ENCODE data around the gene TBC1D19. TPM values are rescaled to one million over a fixed set of nuclear protein-coding genes. Genes with fewer than 3 reads are reported as not detected.

Gene TBC1D19
- total RNA-seq, 1 donor from 2014 or later = 4.5 TPM

- Mint-ChIP-seq H3K36me3 (ENCODE audit: low read depth) (no peaks in the 10 kb centered on the region), H3K27me3 (ENCODE audit: low read depth) (no peaks in the 10 kb centered on the region)
- intact Hi-C loops (cut with micrococcal nuclease) = no loop called here
Observed at GRCh38 chr4:26782168-26782829, 198.4 kb downstream of the TBC1D19 start.

GRCh38 chr4:26782830-26783202, 198.9 kb downstream of the TBC1D19 start:
- Mint-ChIP-seq H3K4me1 (ENCODE audit: low read depth) (peaks cover 3% of the 10 kb centered on the region), H3K9me3 (no peaks in the 10 kb centered on the region), H3K4me3 (ENCODE audit: low read depth) (no peak overlapping the region), H3K27ac (no peak overlapping the region), H3K36me3 (ENCODE audit: low read depth) (no peaks in the 10 kb centered on the region), H3K27me3 (ENCODE audit: low read depth) (no peaks in the 10 kb centered on the region)
- intact Hi-C loops (cut with micrococcal nuclease) = no loop called here
- DNase-seq (ENCODE audit: low spot score) = no peak

More at GRCh38 chr4:26782168-26782829, 198.4 kb downstream of the TBC1D19 start:
- peaks cover 1% of the 10 kb centered on the region for H3K4me1 Mint-ChIP-seq (ENCODE audit: low read depth)
- H3K4me3 Mint-ChIP-seq (ENCODE audit: low read depth) = no peak overlapping the region
- no peak for DNase-seq (ENCODE audit: low spot score)
- H3K9me3 Mint-ChIP-seq = no peaks in the 10 kb centered on the region
- H3K27ac Mint-ChIP-seq = no peak overlapping the region

GRCh38 chr4:26784207-26784865, 200.5 kb downstream of the TBC1D19 start:
- Mint-ChIP-seq H3K27ac (no peak overlapping the region), H3K9me3 (peaks cover 2% of the 10 kb centered on the region), H3K4me3 (ENCODE audit: low read depth) (no peak overlapping the region), H3K27me3 (ENCODE audit: low read depth) (no peaks in the 10 kb centered on the region), H3K36me3 (ENCODE audit: low read depth) (peaks cover 2% of the 10 kb centered on the region), H3K4me1 (ENCODE audit: low read depth) (peaks cover 12% of the 10 kb centered on the region)
- intact Hi-C loops (cut with micrococcal nuclease) = no loop called here
- no peak for DNase-seq (ENCODE audit: low spot score)

- Mint-ChIP-seq H3K27ac (no peak overlapping the region), H3K36me3 (ENCODE audit: low read depth) (peaks cover 3% of the 10 kb centered on the region), H3K9me3 (peaks cover 7% of the 10 kb centered on the region), H3K4me3 (ENCODE audit: low read depth) (no peak overlapping the region), H3K27me3 (ENCODE audit: low read depth) (no peaks in the 10 kb centered on the region), H3K4me1 (ENCODE audit: low read depth) (peaks cover 12% of the 10 kb centered on the region)
- intact Hi-C loops (cut with micrococcal nuclease) = no loop called here
- DNase-seq (ENCODE audit: low spot score) = no peak
Observed at GRCh38 chr4:26785312-26785711, 201.4 kb downstream of the TBC1D19 start.

GRCh38 chr4:26785810-26786209, 201.9 kb downstream of the TBC1D19 start:
- H3K9me3 Mint-ChIP-seq = peaks cover 7% of the 10 kb centered on the region
- peaks cover 3% of the 10 kb centered on the region for H3K36me3 Mint-ChIP-seq (ENCODE audit: low read depth)
- DNase-seq (ENCODE audit: low spot score) = no peak
- no peak overlapping the region for H3K4me3 Mint-ChIP-seq (ENCODE audit: low read depth)
- H3K27me3 Mint-ChIP-seq (ENCODE audit: low read depth) = no peaks in the 10 kb centered on the region
- no peak overlapping the region for H3K27ac Mint-ChIP-seq
- H3K4me1 Mint-ChIP-seq (ENCODE audit: low read depth) = peaks cover 12% of the 10 kb centered on the region
- intact Hi-C loops (cut with micrococcal nuclease) = no loop called here

- Mint-ChIP-seq H3K4me1 (ENCODE audit: low read depth) (peaks cover 12% of the 10 kb centered on the region), H3K4me3 (ENCODE audit: low read depth) (no peak overlapping the region), H3K36me3 (ENCODE audit: low read depth) (peaks cover 3% of the 10 kb centered on the region), H3K27ac (no peak overlapping the region), H3K27me3 (ENCODE audit: low read depth) (no peaks in the 10 kb centered on the region), H3K9me3 (peaks cover 7% of the 10 kb centered on the region)
- DNase-seq (ENCODE audit: low spot score) = no peak
- intact Hi-C loops (cut with micrococcal nuclease) = no loop called here
Observed at GRCh38 chr4:26786916-26787315, 203.0 kb downstream of the TBC1D19 start.

- Mint-ChIP-seq H3K36me3 (ENCODE audit: low read depth) (peaks cover 3% of the 10 kb centered on the region), H3K27ac (no peak overlapping the region), H3K27me3 (ENCODE audit: low read depth) (no peaks in the 10 kb centered on the region), H3K4me1 (ENCODE audit: low read depth) (peaks cover 12% of the 10 kb centered on the region), H3K9me3 (peaks cover 7% of the 10 kb centered on the region), H3K4me3 (ENCODE audit: low read depth) (no peak overlapping the region)
- intact Hi-C loops (cut with micrococcal nuclease) = no loop called here
- no peak for DNase-seq (ENCODE audit: low spot score)
Observed at GRCh38 chr4:26787461-26788340, 203.8 kb downstream of the TBC1D19 start.

GRCh38 chr4:26788341-26788733, 204.5 kb downstream of the TBC1D19 start:
- Mint-ChIP-seq H3K27ac (no peak overlapping the region), H3K4me3 (ENCODE audit: low read depth) (no peak overlapping the region), H3K36me3 (ENCODE audit: low read depth) (peaks cover 3% of the 10 kb centered on the region), H3K27me3 (ENCODE audit: low read depth) (no peaks in the 10 kb centered on the region), H3K9me3 (peaks cover 7% of the 10 kb centered on the region), H3K4me1 (ENCODE audit: low read depth) (peaks cover 12% of the 10 kb centered on the region)
- no peak for DNase-seq (ENCODE audit: low spot score)
- intact Hi-C loops (cut with micrococcal nuclease) = no loop called here

- intact Hi-C loops (cut with micrococcal nuclease) = no loop called here
- H3K27ac Mint-ChIP-seq = no peak overlapping the region
- DNase-seq (ENCODE audit: low spot score) = no peak
Observed at GRCh38 chr4:26789208-26789607, 205.3 kb downstream of the TBC1D19 start.

GRCh38 chr4:26791346-26791745, 207.5 kb downstream of the TBC1D19 start:
- H3K27ac Mint-ChIP-seq = no peak overlapping the region
- intact Hi-C loops (cut with micrococcal nuclease) = no loop called here
- H3K4me3 Mint-ChIP-seq (ENCODE audit: low read depth) = no peak overlapping the region
- DNase-seq (ENCODE audit: low spot score) = no peak
- peaks cover 3% of the 10 kb centered on the region for H3K36me3 Mint-ChIP-seq (ENCODE audit: low read depth)
- H3K4me1 Mint-ChIP-seq (ENCODE audit: low read depth) = peaks cover 11% of the 10 kb centered on the region
- peaks cover 7% of the 10 kb centered on the region for H3K9me3 Mint-ChIP-seq
- peaks cover 9% of the 10 kb centered on the region for H3K27me3 Mint-ChIP-seq (ENCODE audit: low read depth)

More at GRCh38 chr4:26789208-26789607, 205.3 kb downstream of the TBC1D19 start:
- Mint-ChIP-seq H3K4me1 (ENCODE audit: low read depth) (peaks cover 12% of the 10 kb centered on the region), H3K27me3 (ENCODE audit: low read depth) (peaks cover 2% of the 10 kb centered on the region), H3K36me3 (ENCODE audit: low read depth) (peaks cover 3% of the 10 kb centered on the region), H3K9me3 (peaks cover 7% of the 10 kb centered on the region), H3K4me3 (ENCODE audit: low read depth) (no peak overlapping the region)

- H3K36me3 Mint-ChIP-seq (ENCODE audit: low read depth) = peaks cover 3% of the 10 kb centered on the region
- intact Hi-C loops (cut with micrococcal nuclease) = no loop called here
- H3K27ac Mint-ChIP-seq = no peak overlapping the region
- H3K27me3 Mint-ChIP-seq (ENCODE audit: low read depth) = peaks cover 9% of the 10 kb centered on the region
- no peak overlapping the region for H3K4me3 Mint-ChIP-seq (ENCODE audit: low read depth)
- H3K4me1 Mint-ChIP-seq (ENCODE audit: low read depth) = peaks cover 10% of the 10 kb centered on the region
- peaks cover 7% of the 10 kb centered on the region for H3K9me3 Mint-ChIP-seq
- DNase-seq (ENCODE audit: low spot score) = no peak
Observed at GRCh38 chr4:26792639-26793038, 208.8 kb downstream of the TBC1D19 start.

GRCh38 chr4:26793735-26794134, 209.9 kb downstream of the TBC1D19 start:
- H3K36me3 Mint-ChIP-seq (ENCODE audit: low read depth) = peaks cover 3% of the 10 kb centered on the region
- DNase-seq (ENCODE audit: low spot score) = no peak
- H3K27me3 Mint-ChIP-seq (ENCODE audit: low read depth) = peaks cover 9% of the 10 kb centered on the region
- intact Hi-C loops (cut with micrococcal nuclease) = no loop called here
- H3K4me1 Mint-ChIP-seq (ENCODE audit: low read depth) = no peaks in the 10 kb centered on the region
- peaks cover 7% of the 10 kb centered on the region for H3K9me3 Mint-ChIP-seq
- no peak overlapping the region for H3K27ac Mint-ChIP-seq
- H3K4me3 Mint-ChIP-seq (ENCODE audit: low read depth) = no peak overlapping the region

GRCh38 chr4:26796081-26796480, 212.2 kb downstream of the TBC1D19 start:
- Mint-ChIP-seq H3K4me3 (ENCODE audit: low read depth) (no peak overlapping the region), H3K36me3 (ENCODE audit: low read depth) (no peaks in the 10 kb centered on the region), H3K27ac (no peak overlapping the region), H3K9me3 (no peaks in the 10 kb centered on the region), H3K4me1 (ENCODE audit: low read depth) (peaks cover 2% of the 10 kb centered on the region), H3K27me3 (ENCODE audit: low read depth) (peaks cover 9% of the 10 kb centered on the region)
- DNase-seq (ENCODE audit: low spot score) = no peak
- intact Hi-C loops (cut with micrococcal nuclease) = no loop called here
